GM18498 (cell line): ENCODE results near the gene SSR4.
"Not testable (repeated sequence)": the region's sequence is repeated elsewhere in the genome, so short reads cannot be mapped to it uniquely, and the experiment has no call there.

Experiments used
- ATAC-seq: cut with Tn5 transposase; IDR thresholded peaks from one replicate; pipeline ENCODE4 v1.9.1; 2021; ENCODE audit warnings: mild to moderate bottlenecking, moderate library complexity; ENCODE audit not compliant: unreplicated experiment

SSR4 gene

GRCh38 chrX:153803211-153804099 is 9.0 kb downstream of the SSR4 start:
- no peak for ATAC-seq

- ATAC-seq: no peak
Observed at GRCh38 chrX:153804100-153804595, 9.7 kb downstream of the SSR4 start.

DNA sequence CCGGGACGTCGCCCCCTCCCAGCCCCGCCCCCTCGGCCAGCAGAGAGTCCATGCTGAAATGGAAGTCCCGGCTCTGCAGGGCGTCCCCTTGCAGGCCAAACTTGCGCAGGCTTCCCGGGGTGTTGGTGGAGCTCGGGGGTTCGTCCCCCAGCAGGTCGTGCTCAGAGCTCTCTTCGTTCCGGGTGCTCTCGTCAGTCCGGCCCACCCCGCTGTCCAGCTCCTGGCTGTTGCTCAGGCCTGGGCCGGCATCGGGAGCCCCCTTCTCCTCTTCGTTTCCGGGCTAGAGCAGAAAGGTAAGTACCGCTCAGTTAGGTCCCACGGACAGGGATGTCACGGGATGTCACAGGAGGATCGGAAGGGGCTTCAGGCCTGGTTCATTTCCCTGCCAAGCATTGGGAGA is 10.2 kb downstream of the SSR4 start:
- ATAC-seq: no peak

- ATAC-seq: no peak
Observed at GRCh38 chrX:153805436-153805835, 11.0 kb downstream of the SSR4 start.

- ATAC-seq: no peak
Observed at GRCh38 chrX:153806999-153807575, 12.6 kb downstream of the SSR4 start.

DNA sequence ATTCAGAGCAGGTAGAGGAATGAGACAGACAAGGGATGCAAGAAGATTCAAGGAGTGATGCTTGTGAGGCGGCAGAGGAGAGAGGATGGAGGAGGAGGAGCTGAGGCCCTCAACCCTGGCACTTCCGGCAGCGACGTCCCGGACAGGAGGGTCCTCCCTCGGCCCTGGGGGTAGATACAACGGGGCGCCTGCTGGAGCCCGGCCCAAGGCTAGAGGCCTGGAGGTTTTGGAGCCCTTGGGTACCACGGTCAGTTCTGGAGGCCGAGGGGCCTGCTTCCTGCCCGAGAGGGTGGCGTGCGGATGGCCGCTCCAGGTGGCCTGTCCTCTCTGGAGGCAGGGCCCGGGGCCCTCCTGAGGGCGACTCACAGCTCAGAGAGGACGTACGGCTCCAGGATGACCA is 13.5 kb downstream of the SSR4 start:
- no peak for ATAC-seq

GRCh38 chrX:153812220-153812619 is 17.8 kb downstream of the SSR4 start:
- ATAC-seq: no peak

DNA sequence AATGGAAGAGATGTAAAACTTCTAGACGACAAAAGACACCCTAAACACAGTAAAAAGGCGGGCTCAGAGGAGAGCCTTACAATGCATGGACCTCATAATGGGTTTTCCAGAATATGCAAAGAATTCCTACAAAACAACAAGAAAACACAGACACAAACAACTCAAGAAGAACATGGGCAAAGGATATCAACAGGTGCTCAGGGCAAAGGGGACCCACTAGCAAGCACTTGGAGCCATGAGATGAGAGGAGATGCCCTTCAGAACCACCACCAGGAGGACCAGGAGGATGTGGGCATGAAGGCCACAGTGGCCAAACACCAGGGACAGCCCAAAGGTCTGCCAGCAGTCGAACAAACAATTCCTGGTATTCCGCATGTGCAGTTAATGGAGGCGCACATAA is 18.7 kb downstream of the SSR4 start:
- no peak for ATAC-seq

- no peak for ATAC-seq
Observed at GRCh38 chrX:153814591-153815315, 20.3 kb downstream of the SSR4 start.

DNA sequence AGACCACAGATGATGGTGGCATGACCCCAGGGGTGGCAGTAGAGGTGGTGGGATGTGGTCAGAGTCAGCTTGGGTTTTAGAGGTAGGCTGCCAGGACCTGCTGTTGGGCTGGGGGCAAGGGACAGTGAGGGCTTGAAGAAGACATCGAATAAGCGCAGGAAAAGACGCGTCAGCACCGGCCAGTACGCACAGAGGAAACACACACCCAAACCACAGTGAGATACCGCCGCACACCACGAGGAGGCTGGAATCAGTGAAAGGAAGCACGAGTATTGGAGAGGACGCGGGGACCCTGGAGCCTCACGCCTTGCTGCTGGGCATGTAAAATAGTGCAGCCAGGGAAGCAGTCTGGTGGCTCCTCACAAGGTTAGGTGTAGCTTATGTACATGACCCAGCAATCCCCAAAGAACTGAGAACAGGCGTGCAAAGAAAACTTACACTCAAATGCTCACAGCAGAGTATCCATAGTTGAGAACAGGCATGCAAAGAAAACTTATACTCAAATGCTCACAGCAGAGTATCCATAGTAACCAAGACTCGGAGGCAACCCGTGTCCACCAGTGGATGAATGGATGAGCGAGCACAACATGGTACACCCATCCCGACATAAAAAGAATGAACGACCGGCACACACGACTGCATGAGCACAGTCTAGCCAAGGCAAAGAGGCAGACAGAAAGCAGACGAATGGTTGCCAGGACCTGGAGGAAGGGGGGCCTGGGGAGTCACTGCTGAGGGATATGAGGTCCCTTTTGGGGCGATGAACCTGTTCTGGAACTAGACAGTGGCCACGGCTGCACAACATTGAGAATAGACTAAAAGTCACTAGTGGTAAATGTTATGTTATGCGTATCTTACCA is 22.6 kb downstream of the SSR4 start:
- no peak for ATAC-seq

GRCh38 chrX:153818064-153818463 is 23.6 kb downstream of the SSR4 start:
- not testable (repeated sequence) for ATAC-seq

DNA sequence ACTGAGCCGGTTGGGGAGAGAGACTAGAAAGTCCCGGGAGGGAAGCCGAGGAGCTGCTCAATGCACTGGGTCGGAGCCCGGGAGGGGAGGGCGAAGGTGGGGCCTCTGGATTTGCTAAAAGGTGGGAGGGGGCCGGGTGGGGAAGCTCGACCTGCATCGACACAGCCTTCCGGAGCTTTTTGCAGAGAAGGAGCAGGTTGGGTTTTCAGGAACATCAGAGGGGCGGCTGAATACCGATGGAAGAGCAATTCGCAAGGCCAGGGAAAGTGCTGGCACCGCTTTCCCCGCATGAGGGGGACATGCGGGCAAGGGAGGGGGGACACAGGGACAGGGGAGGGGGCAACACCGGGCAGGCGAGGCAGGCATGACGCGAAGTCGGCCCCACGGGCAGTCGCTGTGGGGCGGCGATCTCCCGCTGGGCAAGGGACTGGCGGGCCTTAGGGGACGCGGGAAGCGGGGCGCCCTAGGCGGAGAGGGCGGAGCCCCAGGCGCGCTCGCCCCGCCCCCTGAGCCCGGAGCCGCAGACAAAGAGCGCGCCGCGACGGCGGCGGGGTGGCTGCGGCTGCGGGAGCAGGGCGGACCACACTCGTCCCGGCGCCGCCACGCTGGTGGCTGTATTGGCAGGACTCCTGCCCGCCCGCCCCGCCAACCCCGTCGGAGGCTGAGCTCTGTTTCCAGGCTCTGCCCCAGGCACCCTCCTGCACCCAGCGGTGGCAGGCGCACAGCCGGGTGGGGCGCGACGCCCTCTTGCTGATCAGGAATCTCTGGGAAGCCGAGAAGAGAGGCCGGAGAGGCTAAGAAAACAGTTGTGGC is 24.3 kb downstream of the SSR4 start:
- ATAC-seq: no peak

GRCh38 chrX:153819384-153820040 is 25.0 kb downstream of the SSR4 start:
- no peak for ATAC-seq

GRCh38 chrX:153820601-153821000 is 26.1 kb downstream of the SSR4 start:
- no peak for ATAC-seq

DNA sequence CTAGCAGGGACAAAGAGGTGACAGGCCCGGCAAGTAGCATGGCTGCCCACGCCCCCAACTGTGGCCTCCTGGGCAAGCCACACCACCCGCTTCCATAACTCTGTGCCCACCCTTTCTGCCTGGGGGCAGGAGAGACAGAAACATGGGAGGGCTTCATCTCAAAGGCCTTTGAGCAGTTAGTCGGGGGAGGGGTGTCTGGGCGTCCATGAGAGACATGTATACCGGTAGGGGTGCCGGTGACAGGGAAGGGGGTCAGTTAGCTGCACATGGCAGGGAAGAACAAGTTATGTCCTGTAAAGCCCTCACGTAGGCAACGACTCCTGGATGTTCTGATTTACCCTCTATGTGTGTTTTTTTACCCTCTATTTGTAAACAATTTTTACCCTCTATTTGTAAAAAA is 26.6 kb downstream of the SSR4 start:
- no peak for ATAC-seq

- ATAC-seq: no peak
Observed at GRCh38 chrX:153824348-153824747, 29.9 kb downstream of the SSR4 start.

DNA sequence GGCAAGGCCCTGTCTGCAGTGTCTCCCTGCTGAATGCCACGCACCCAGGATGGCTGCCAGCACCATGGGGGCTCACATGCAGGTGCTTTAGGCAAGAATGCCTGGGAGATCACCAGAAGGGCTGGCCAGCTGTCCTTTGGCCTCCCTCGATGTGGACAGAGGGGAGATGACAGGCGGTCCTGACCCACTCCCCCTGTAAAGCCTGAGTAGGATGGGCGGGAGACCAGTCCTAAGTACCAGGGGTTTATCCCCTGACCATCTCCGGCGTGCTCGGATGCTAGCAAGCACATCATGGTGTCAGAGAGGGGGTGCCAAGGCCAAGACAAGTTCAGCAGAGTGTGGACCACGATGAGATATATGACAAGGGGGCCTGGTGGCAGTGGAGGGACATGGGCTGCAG is 30.6 kb downstream of the SSR4 start:
- no peak for ATAC-seq

DNA sequence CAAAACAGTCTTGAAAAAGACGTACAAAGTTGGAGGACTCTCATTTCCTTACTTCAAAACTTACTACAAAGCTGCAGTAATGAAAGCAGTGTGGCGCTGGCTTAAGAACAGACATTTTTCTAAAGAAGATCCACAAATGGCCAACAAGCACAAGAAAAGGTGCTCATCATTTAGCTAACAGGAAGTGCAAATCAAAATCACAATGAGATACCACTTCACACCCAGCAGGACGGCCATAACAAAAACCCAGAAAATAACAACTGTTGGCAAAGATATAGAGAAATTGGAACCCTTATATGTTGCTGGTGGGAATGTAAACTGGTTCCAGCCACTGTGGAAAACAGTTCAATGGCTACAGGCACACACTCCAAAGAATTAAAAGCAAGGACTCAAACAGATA is 32.5 kb downstream of the SSR4 start:
- no peak for ATAC-seq

DNA sequence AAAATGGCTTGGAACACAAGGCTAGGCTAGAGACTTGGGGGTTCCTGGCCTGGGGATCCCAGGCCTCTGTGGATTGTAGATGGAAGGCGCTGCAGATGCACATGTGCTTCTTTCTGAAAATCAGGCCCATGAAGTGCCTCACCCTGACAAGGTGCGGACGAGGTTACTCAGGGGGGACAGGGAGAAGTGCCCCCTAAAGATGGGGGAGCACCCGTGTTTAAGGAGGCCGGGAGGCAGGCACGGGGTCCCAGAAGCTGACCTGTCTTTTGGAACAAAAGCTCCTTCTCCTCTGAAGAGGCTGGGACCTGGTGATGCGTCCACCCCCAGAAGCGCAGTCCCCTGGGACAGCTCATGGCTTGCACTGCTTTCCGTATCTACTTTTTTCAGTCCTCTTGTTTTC is 33.4 kb downstream of the SSR4 start:
- ATAC-seq: no peak
